K562 (cell line): Measurements from ENCODE around the gene AP5Z1. TPM values are rescaled to one million over a fixed set of nuclear protein-coding genes. Genes with fewer than 3 reads are reported as not detected.

Experiments used
- BCOR ChIP-seq: fragments of 450-650 bp; IDR thresholded peaks from 2 replicates; pipeline ENCODE4 v1.6.1; 2016
- E2F3 ChIP-seq: fragments of 250-450 bp; sonication (Bioruptor Pico); IDR thresholded peaks from 2 replicates; pipeline ENCODE4 v1.4.0; 2020; ENCODE audit warnings: mild to moderate bottlenecking
- FOXP1 ChIP-seq: sonication (generic); formaldehyde crosslinking; IDR thresholded peaks from 2 replicates; pipeline ENCODE4 v1.8.0; 2022; ENCODE audit warnings: mild to moderate bottlenecking, missing genetic modification reagents
- GATAD2A ChIP-seq: fragments of 450-650 bp; IDR thresholded peaks from 2 replicates; pipeline ENCODE4 v1.6.1; 2017
- HMG20A ChIP-seq: fragments of 450-650 bp; formaldehyde crosslinking; conservative IDR thresholded peaks from 2 replicates; pipeline ENCODE4 v1.4.0; 2020; ENCODE audit warnings: mild to moderate bottlenecking, mixed read lengths
- KDM5B ChIP-seq: fragments of 200-600 bp; sonication (generic); IDR thresholded peaks from 2 replicates; pipeline ENCODE4 v1.6.1; 2012; ENCODE audit warnings: low read depth, mild to moderate bottlenecking, moderate library complexity, low read length, control low read depth, inconsistent platforms; ENCODE audit not compliant: insufficient replicate concordance
- NR4A1 ChIP-seq, 2 experiments: fragments of 250-450 bp in 1 of 2; fragments of 450-650 bp in 1 of 2; sonication (Bioruptor Pico) in 1 of 2; IDR thresholded peaks; 2 replicates each; pipeline versions ENCODE4 v1.4.0 to v1.6.1; 2016 to 2020; ENCODE audit warnings: mild to moderate bottlenecking in 2 of 2, missing compliant biosample characterization in 1 of 2, missing genetic modification characterization in 1 of 2, moderate library complexity in 1 of 2
- SMAD4 ChIP-seq: fragments of 250-450 bp; sonication (Bioruptor Pico); conservative IDR thresholded peaks from 2 replicates; pipeline ENCODE4 v1.8.0; 2021; ENCODE audit warnings: inconsistent platforms, mild to moderate bottlenecking, moderate library complexity
- TCF7L2 ChIP-seq: fragments of 150-350 bp; IDR thresholded peaks from 2 replicates; pipeline ENCODE4 v1.6.1; 2016; ENCODE audit warnings: low read depth, mild to moderate bottlenecking, low read length, moderate library complexity
- TEAD4 ChIP-seq, 2 experiments: sonication (generic) in 1 of 2; formaldehyde crosslinking in 1 of 2; IDR thresholded peaks; 2 replicates each; pipeline versions ENCODE4 v1.6.1 to v1.8.0; 2012 to 2022; ENCODE audit warnings: borderline replicate concordance in 1 of 2, inconsistent platforms in 1 of 2, low read length in 1 of 2, mild to moderate bottlenecking in 1 of 2, missing genetic modification reagents in 1 of 2
- THRAP3 ChIP-seq: fragments of 450-650 bp; IDR thresholded peaks from 2 replicates; pipeline ENCODE4 v1.6.1; 2016; ENCODE audit warnings: mild to moderate bottlenecking, inconsistent platforms, borderline replicate concordance
- ZNF3 ChIP-seq: fragments of 250-450 bp; sonication (Bioruptor Pico); IDR thresholded peaks from 2 replicates; pipeline ENCODE4 v1.5.0; 2021; ENCODE audit warnings: mild to moderate bottlenecking, moderate library complexity
- ZNF408 ChIP-seq: fragments of 250-450 bp; sonication (Bioruptor Pico); IDR thresholded peaks from 2 replicates; pipeline ENCODE4 v1.4.0; 2020; ENCODE audit warnings: low read depth, mild to moderate bottlenecking, moderate library complexity
- ZNF589 ChIP-seq: fragments of 200-800 bp; sonication (Bioruptor generic); IDR thresholded peaks from 2 replicates; pipeline ENCODE4 v1.6.1; 2016; ENCODE audit warnings: low read depth, missing genetic modification characterization, missing compliant biosample characterization
- ZNF668 ChIP-seq: fragments of 250-450 bp; sonication (Bioruptor Pico); IDR thresholded peaks from 2 replicates; pipeline ENCODE4 v1.8.0; 2022; ENCODE audit warnings: mild to moderate bottlenecking, inconsistent platforms
- polyA plus RNA-seq, 8 experiments: library from polyadenylated mRNA; depleted of rRNA in 4 of 8; stranded (reverse) in 5 of 8; unstranded in 3 of 8; fragments of >200 nt; fragmentation: Nextera tagmentation in 2 of 8; fragmentation: Illumina TruSeq in 1 of 8; extraction: Ambion mirVana in 2 of 8; extraction: Trizol in 1 of 8; gene quantifications; 2 replicates each; pipeline versions ENCODE4 v1.2.1 to v1.2.3, GENCODE V29; 2011 to 2014; ENCODE audit warnings: inconsistent platforms in 1 of 8, missing spikeins in 1 of 8
- total RNA-seq, 7 experiments: library from RNA; depleted of rRNA in 6 of 7; stranded (reverse); fragments of >200 nt in 6 of 7; fragmentation: Illumina TruSeq in 2 of 7; extraction: Trizol in 2 of 7; gene quantifications; 2 replicates each; pipeline versions ENCODE4 v1.2.1 to v1.2.3, GENCODE V29; 2011 to 2021; ENCODE audit warnings: low replicate concordance in 1 of 7
- TF ChIP-seq, protein P1 (sequence below): fragments of 250-450 bp; sonication (Bioruptor Pico); IDR thresholded peaks from 2 replicates; pipeline ENCODE4 v1.5.1; 2021; ENCODE audit warnings: mild to moderate bottlenecking
- TF ChIP-seq, protein P2 (sequence below): fragments of 250-450 bp; sonication (Bioruptor Pico); IDR thresholded peaks from 2 replicates; pipeline ENCODE4 v1.4.0; 2020
- TF ChIP-seq, protein P3 (sequence below), 3 experiments: IDR thresholded peaks in 2 of 3; conservative IDR thresholded peaks in 1 of 3; 2 replicates each; pipeline ENCODE4 v1.5.1; 2011 to 2012; ENCODE audit warnings: low read length in 3 of 3, mild to moderate bottlenecking in 3 of 3, control low read depth in 2 of 3, improper control_type of control experiment in 1 of 3, inconsistent platforms in 1 of 3, low read depth in 1 of 3, mixed read lengths in 1 of 3, moderate library complexity in 1 of 3; ENCODE audit not compliant: insufficient read depth in 2 of 3
- TF ChIP-seq, protein P4 (sequence below): fragments of 200-400 bp; formaldehyde crosslinking; IDR thresholded peaks from 2 replicates; pipeline ENCODE4 v1.6.1; 2017; ENCODE audit warnings: mild to moderate bottlenecking, low read depth, low read length, moderate library complexity

The AP5Z1 gene
- total and polyA plus RNA-seq, 9 of the 15 experiments (the other 6 are each of a cell fraction or from before 2014, with no cell fraction given): 0.06 to 31.1 (median 6.4) TPM

DNA sequence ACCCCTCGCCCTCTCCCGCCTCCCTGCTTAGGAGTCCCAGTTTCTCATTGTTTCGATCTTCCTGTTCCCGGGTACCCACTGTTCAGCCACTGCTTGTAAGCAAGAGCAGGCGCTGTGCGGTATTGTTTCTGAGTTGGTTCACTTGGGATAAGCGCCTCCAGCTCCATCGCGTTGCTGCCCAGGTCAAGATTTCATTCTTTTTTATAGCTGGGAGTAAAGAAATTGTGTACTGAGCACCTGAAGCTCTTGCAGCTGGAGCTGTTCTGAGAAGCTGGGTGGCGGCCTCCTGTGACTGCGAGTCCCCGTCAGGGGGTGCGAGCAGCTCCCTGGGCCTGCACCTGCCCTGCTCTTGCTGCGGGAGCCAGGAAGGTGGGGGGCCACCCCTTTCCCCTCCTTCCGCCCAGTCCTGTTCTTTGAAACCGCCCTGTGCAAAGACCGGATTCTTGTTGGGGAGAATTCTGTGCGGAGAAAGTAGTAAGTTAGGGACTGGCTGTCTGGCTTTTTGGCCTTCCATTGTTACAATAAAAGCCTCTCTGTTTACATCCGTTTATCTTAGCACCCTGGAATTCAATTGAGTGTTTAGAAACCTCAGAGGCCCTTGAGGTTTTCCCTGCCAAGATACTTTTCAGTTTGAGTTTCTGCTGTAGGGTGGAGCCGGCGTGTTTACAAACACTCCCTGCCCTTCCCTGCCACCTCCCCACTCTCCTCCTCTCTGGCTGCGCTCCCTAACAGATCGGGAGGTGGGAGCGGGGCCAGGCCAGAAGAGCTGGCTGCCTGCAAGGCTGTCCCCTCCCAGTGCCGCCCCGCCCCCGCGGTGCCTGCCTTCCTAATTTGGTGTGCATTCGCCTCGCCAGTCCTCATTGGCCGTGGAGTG is 30.8 kb upstream of the AP5Z1 start (continued):
- TF ChIP-seq ZNF408 (CRISPR knock-in tag) (no peak), BCOR (no peak), THRAP3 (no peak), ZNF589 (no peak), HMG20A (no peak), E2F3 (CRISPR knock-in tag) (no peak), FOXP1 (CRISPR knock-in tag) (peak; percentile 60; the same call in 1 of the 2 replicates), NR4A1 (CRISPR knock-in tag; IDR thresholded peaks at IDR 0.05) (no peak), NR4A1 (tag; IDR thresholded peaks at IDR 0.05) (no peak), TCF7L2 (no peak), SMAD4 (CRISPR knock-in tag) (0 out of 2 replicates have a peak, but pooled peaks have one; percentile 46), ZNF3 (CRISPR knock-in tag) (no peak), TEAD4 (IDR thresholded peaks at IDR 0.05; ENCODE audit: low read length) (peak; percentile 84), TEAD4 (CRISPR knock-in tag; IDR thresholded peaks at IDR 0.05; ENCODE audit: borderline replicate concordance) (no peak), ZNF668 (CRISPR knock-in tag) (no peak), GATAD2A (no peak), KDM5B (no peak)
- TF ChIP-seq, protein P1, sequence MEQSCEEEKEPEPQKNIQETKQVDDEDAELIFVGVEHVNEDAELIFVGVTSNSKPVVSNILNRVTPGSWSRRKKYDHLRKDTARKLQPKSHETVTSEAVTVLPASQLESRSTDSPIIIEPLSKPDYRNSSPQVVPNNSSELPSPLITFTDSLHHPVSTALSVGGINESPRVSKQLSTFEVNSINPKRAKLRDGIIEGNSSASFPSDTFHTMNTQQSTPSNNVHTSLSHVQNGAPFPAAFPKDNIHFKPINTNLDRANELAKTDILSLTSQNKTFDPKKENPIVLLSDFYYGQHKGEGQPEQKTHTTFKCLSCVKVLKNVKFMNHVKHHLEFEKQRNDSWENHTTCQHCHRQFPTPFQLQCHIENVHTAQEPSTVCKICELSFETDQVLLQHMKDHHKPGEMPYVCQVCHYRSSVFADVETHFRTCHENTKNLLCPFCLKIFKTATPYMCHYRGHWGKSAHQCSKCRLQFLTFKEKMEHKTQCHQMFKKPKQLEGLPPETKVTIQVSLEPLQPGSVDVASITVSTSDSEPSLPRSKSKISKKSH (CRISPR knock-in tag): no peak
- TF ChIP-seq, protein P2, sequence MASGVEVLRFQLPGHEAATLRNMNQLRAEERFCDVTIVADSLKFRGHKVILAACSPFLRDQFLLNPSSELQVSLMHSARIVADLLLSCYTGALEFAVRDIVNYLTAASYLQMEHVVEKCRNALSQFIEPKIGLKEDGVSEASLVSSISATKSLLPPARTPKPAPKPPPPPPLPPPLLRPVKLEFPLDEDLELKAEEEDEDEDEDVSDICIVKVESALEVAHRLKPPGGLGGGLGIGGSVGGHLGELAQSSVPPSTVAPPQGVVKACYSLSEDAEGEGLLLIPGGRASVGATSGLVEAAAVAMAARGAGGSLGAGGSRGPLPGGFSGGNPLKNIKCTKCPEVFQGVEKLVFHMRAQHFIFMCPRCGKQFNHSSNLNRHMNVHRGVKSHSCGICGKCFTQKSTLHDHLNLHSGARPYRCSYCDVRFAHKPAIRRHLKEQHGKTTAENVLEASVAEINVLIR (CRISPR knock-in tag): no peak
- TF ChIP-seq, protein P3, sequence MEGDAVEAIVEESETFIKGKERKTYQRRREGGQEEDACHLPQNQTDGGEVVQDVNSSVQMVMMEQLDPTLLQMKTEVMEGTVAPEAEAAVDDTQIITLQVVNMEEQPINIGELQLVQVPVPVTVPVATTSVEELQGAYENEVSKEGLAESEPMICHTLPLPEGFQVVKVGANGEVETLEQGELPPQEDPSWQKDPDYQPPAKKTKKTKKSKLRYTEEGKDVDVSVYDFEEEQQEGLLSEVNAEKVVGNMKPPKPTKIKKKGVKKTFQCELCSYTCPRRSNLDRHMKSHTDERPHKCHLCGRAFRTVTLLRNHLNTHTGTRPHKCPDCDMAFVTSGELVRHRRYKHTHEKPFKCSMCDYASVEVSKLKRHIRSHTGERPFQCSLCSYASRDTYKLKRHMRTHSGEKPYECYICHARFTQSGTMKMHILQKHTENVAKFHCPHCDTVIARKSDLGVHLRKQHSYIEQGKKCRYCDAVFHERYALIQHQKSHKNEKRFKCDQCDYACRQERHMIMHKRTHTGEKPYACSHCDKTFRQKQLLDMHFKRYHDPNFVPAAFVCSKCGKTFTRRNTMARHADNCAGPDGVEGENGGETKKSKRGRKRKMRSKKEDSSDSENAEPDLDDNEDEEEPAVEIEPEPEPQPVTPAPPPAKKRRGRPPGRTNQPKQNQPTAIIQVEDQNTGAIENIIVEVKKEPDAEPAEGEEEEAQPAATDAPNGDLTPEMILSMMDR (IDR thresholded peaks at IDR 0.05 in 2 of 3, conservative IDR thresholded peaks at IDR 0.05 in 1 of 3; ENCODE audit: insufficient read depth in 2 of 3, low read depth in 1 of 3, low read length in 3 of 3): no peak
- TF ChIP-seq, protein P4, sequence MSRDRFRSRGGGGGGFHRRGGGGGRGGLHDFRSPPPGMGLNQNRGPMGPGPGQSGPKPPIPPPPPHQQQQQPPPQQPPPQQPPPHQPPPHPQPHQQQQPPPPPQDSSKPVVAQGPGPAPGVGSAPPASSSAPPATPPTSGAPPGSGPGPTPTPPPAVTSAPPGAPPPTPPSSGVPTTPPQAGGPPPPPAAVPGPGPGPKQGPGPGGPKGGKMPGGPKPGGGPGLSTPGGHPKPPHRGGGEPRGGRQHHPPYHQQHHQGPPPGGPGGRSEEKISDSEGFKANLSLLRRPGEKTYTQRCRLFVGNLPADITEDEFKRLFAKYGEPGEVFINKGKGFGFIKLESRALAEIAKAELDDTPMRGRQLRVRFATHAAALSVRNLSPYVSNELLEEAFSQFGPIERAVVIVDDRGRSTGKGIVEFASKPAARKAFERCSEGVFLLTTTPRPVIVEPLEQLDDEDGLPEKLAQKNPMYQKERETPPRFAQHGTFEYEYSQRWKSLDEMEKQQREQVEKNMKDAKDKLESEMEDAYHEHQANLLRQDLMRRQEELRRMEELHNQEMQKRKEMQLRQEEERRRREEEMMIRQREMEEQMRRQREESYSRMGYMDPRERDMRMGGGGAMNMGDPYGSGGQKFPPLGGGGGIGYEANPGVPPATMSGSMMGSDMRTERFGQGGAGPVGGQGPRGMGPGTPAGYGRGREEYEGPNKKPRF: no peak
